Activated naive CD4-positive, alpha-beta T cell treated with anti-CD3 and anti-CD28 coated beads, Interleukin-2, amount 10 ng/mL, durations not matched to agents 7 days and 5 days (primary cell): ENCODE results near the gene USB1.

Experiments used
- CTCF ChIA-PET: fragments of 350-600 bp; sonication (Branson Sonifier 250); formaldehyde crosslinking; loops from one replicate; lab custom pipeline; 2021; ENCODE audit warnings: antibody characterized with exemption; lab: Charles Lee
- DNase-seq: peaks from one replicate; pipeline ENCODE4 v3.0.0-alpha.2; 2020
- H3K27ac Mint-ChIP-seq: one replicate; pipeline ENCODE4 v1.8.0; 2021; ENCODE audit warnings: mild to moderate bottlenecking, moderate library complexity, mixed read lengths
- H3K27me3 Mint-ChIP-seq: one replicate; pipeline ENCODE4 v1.8.0; 2021; ENCODE audit warnings: mild to moderate bottlenecking, mixed read lengths
- H3K36me3 Mint-ChIP-seq: one replicate; pipeline ENCODE4 v1.8.0; 2021; ENCODE audit warnings: mixed read lengths
- H3K4me1 Mint-ChIP-seq: one replicate; pipeline ENCODE4 v1.8.0; 2021; ENCODE audit warnings: mixed read lengths
- H3K4me3 Mint-ChIP-seq: one replicate; pipeline ENCODE4 v1.8.0; 2021; ENCODE audit warnings: mild to moderate bottlenecking, moderate library complexity, mixed read lengths
- H3K9me3 Mint-ChIP-seq: one replicate; pipeline ENCODE4 v1.8.0; 2021; ENCODE audit warnings: mixed read lengths

The USB1 gene

DNA sequence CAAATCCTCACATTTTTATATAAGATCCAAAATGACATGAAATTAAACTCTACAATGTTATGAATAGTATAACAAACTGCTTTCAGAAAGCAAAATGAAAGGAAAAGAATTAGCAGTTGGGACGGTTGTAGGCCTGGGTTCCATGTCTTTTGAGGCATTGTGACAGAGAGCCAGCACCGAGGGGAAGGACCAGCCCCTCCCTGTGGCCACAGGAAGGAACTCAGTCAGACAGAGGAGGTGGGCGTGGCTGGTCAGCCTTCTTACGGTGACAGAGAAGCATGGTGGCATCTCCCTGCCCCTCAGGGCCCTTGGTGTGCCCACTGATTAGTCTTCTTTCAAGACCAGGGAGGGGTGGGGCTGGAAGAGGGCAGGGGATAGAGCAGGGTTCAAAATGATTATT is 6.4 kb upstream of the USB1 start:
- H3K27ac Mint-ChIP-seq = peak overlapping the region; percentile 68
- no peaks in the 10 kb centered on the region for H3K9me3 Mint-ChIP-seq
- no peak overlapping the region for H3K4me3 Mint-ChIP-seq
- peaks cover 45% of the 10 kb centered on the region for H3K4me1 Mint-ChIP-seq
- DNase-seq = peak; percentile 68
- CTCF ChIA-PET = interaction anchor here (0.9 kb wide), 1 partner anchor 11 kb away, joined by 3 read pairs; no protein-coding TSS in a partner anchor
- peaks cover 31% of the 10 kb centered on the region for H3K36me3 Mint-ChIP-seq
- H3K27me3 Mint-ChIP-seq = no peaks in the 10 kb centered on the region

- CTCF ChIA-PET = interaction anchor here (0.8 kb wide), 1 partner anchor 239 kb away, joined by 3 read pairs; no protein-coding TSS in a partner anchor
- Mint-ChIP-seq H3K36me3 (peaks cover 31% of the 10 kb centered on the region), H3K4me3 (no peak overlapping the region), H3K4me1 (peaks cover 46% of the 10 kb centered on the region), H3K9me3 (no peaks in the 10 kb centered on the region), H3K27ac (peak overlapping the region; percentile 60), H3K27me3 (no peaks in the 10 kb centered on the region)
- no peak for DNase-seq
Measured at GRCh38 chr16:57995721-57996405, 5.3 kb upstream of the USB1 start.

GRCh38 chr16:57996406-57997175 is 4.6 kb upstream of the USB1 start:
- CTCF ChIA-PET = interaction anchor here (2.6 kb wide), 1 partner anchor 420 kb away, joined by 10 read pairs; no protein-coding TSS in a partner anchor
- peaks cover 51% of the 10 kb centered on the region for H3K4me1 Mint-ChIP-seq
- DNase-seq = no peak
- H3K36me3 Mint-ChIP-seq = peaks cover 31% of the 10 kb centered on the region
- no peaks in the 10 kb centered on the region for H3K9me3 Mint-ChIP-seq
- H3K27ac Mint-ChIP-seq = peak overlapping the region; percentile 19
- no peak overlapping the region for H3K4me3 Mint-ChIP-seq
- no peaks in the 10 kb centered on the region for H3K27me3 Mint-ChIP-seq

DNA sequence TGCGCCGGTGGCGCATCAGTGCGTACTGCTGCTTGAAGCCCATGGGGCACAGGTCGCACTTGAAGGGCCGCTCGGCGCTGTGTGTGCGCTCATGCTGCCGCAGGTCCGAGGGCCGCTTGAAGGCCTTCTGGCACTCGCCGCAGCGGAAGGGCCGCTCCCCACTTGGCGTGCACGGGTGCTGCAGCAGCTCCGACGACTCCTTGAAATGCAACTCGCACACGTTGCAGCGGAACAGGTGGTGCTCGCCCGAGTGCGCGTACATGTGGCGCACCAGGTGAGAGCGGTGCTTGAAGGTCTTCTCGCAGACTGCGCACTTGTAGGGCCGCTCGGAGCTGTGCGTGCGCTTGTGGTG is 4.1 kb upstream of the USB1 start:
- CTCF ChIA-PET = interaction anchor here (2.6 kb wide), 1 partner anchor 421 kb away, joined by 10 read pairs; no protein-coding TSS in a partner anchor
- Mint-ChIP-seq H3K9me3 (no peaks in the 10 kb centered on the region), H3K4me3 (no peak overlapping the region), H3K27ac (peak overlapping the region; percentile 19), H3K36me3 (peaks cover 31% of the 10 kb centered on the region), H3K27me3 (no peaks in the 10 kb centered on the region), H3K4me1 (peaks cover 57% of the 10 kb centered on the region)
- DNase-seq = no peak

- Mint-ChIP-seq H3K27ac (peak overlapping the region; percentile 94), H3K9me3 (no peaks in the 10 kb centered on the region), H3K4me1 (peaks cover 62% of the 10 kb centered on the region), H3K27me3 (no peaks in the 10 kb centered on the region), H3K4me3 (peak overlapping the region; percentile 80), H3K36me3 (peaks cover 31% of the 10 kb centered on the region)
- CTCF ChIA-PET = interaction anchor here (1.0 to 3.2 kb wide), 6 partner anchors 21 to 421 kb away, joined by 3 to 22 read pairs (median 6); a partner anchor contains a TSS
- DNase-seq = no peak
Measured at GRCh38 chr16:57997528-57998265, 3.5 kb upstream of the USB1 start.

DNA sequence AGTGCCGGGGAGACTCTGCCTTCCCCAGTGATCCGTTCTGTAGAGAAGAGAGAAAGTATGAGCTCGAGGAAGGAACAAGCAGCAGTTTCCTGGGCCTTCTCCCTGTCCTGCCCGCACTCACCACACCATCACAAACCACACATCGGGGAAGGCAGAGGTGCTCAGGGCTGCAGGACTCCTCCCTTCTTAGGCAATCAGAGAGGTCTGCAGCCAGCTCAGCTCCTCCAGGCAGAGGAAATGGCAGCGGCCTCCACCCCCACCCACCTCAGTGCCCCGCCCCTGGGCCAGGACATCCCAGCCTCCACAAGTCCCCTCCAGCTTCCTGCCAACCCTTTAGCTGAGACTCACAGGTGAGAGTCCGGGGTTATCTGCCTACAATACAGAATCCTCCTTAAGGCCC is 2.7 kb upstream of the USB1 start:
- H3K9me3 Mint-ChIP-seq = no peaks in the 10 kb centered on the region
- CTCF ChIA-PET = interaction anchor here (1.0 to 3.2 kb wide), 6 partner anchors 21 to 422 kb away, joined by 3 to 22 read pairs (median 6); a partner anchor contains a TSS
- peak overlapping the region; percentile 94 for H3K27ac Mint-ChIP-seq
- H3K36me3 Mint-ChIP-seq = peaks cover 34% of the 10 kb centered on the region
- peak overlapping the region; percentile 80 for H3K4me3 Mint-ChIP-seq
- peak; percentile 86 for DNase-seq
- no peaks in the 10 kb centered on the region for H3K27me3 Mint-ChIP-seq
- H3K4me1 Mint-ChIP-seq = peaks cover 69% of the 10 kb centered on the region

DNA sequence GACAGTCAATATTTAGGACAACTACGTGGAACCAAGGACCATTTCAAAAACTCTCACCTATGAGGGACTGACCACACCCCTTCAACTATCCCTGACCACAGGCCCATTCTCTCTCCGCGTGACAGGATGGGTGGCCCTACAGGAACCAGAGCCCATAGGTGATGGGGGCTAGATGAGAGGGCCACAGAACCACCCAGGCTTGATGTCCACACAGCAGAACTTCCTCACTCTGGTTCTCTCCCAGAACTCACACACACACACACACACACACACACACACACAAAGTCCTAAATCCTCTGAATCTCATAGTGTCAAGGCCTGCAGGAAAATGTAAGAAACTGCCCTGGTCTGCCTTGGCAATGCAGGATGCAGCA is 2.2 kb upstream of the USB1 start:
- Mint-ChIP-seq H3K9me3 (no peaks in the 10 kb centered on the region), H3K4me3 (peak overlapping the region; percentile 80), H3K4me1 (peaks cover 73% of the 10 kb centered on the region), H3K27ac (peak overlapping the region; percentile 94), H3K27me3 (no peaks in the 10 kb centered on the region), H3K36me3 (peaks cover 37% of the 10 kb centered on the region)
- CTCF ChIA-PET = interaction anchor here (0.7 to 3.2 kb wide), 7 partner anchors 22 to 422 kb away, joined by 3 to 22 read pairs (median 6); a partner anchor contains a TSS
- no peak for DNase-seq

DNA sequence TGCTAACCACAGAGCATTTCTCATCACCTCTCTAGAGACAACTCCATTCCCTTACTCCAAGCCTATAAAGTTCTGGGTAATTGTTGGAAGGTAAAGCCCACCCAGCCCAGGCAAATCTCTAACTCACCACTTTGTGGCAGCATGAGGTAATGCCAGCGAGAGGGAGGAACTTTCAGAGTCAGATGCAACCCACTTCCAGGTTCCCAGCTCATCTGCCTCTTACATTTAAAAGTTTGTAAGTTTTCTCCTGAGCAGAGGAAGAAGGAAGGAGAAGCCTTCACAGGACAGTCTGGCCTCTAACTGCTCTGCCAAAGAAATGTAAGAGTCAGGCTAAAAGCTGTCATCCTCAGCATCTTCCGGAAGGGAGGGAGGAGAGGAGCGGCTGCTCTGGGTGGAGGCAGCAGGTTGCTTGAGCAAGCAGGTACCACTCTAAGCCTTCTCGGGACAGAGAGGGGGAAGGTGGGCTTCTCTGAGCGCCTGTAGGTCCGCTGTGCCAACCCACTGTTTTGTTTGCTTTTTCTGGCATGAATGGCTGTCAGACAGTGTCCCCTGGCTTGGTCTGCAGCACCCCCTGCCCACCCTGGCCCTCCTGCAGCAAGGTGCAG is 1.7 kb upstream of the USB1 start:
- Mint-ChIP-seq H3K4me1 (peaks cover 72% of the 10 kb centered on the region), H3K4me3 (peak overlapping the region; percentile 80), H3K27ac (peak overlapping the region; percentile 94), H3K27me3 (no peaks in the 10 kb centered on the region), H3K9me3 (no peaks in the 10 kb centered on the region), H3K36me3 (peaks cover 38% of the 10 kb centered on the region)
- peak; percentile 58 for DNase-seq
- CTCF ChIA-PET = interaction anchor here (0.7 to 3.2 kb wide), 9 partner anchors 22 to 423 kb away, joined by 3 to 22 read pairs (median 3); a partner anchor contains a TSS

DNA sequence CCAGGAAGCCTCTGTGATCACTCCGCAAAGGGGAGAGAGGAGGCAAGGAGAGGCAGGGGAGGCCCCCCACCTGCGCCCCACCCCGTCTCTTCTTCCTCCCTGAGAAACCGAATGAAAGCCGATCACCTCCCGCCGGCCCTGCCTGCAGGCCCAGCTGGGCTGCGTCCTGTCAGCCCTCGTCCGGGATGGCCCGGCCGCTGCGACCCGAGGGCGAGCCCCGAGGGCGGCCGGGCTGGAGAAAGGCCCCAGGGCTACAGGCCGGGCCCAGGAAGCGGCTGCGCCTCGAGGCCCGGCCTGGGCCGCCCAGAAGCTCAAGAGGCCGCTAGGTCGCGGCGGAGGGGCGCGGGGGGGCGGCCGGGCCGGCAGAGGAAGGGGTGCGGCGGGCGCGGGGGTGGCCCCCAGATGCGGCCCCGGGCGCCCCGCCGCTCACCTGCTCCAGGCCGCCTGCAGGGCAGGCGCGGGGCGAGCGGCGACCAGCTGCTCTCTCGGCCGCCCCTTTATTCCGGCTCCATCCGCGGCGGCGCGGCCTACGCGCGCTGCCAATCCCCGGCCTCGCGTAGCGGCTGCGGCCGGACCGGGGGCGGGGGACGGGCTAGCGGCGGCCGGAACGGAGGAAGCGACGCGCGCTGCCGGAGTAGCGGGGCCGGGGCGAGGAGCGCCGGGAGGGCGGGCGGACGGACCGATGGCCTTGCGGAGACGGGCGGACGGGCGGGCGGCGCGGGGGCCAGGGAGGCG is 1.1 kb upstream of the USB1 start, which contains the start of gene ZNF319:
TSS of gene ZNF319 (minus strand) at position 702 of the 735 bp plus-strand sequence. CDS start 2,407 bp downstream, outside the sequence.
- peak; percentile 46 for DNase-seq
- CTCF ChIA-PET = interaction anchor here (0.7 to 3.2 kb wide), 6 partner anchors 34 to 190 kb away, joined by 3 to 22 read pairs (median 3); no protein-coding TSS in a partner anchor
- Mint-ChIP-seq H3K27me3 (no peaks in the 10 kb centered on the region), H3K36me3 (peaks cover 37% of the 10 kb centered on the region), H3K4me3 (peak within 1 kb of the TSS; percentile 90), H3K4me1 (peaks cover 71% of the 10 kb centered on the region), H3K27ac (peak within 1 kb of the TSS; percentile 94), H3K9me3 (no peaks in the 10 kb centered on the region)

GRCh38 chr16:58001781-58002415 is 691 bp downstream of the USB1 start:
- no peaks in the 10 kb centered on the region for H3K9me3 Mint-ChIP-seq
- peaks cover 61% of the 10 kb centered on the region for H3K4me1 Mint-ChIP-seq
- H3K36me3 Mint-ChIP-seq = peaks cover 38% of the 10 kb centered on the region
- no peak for DNase-seq
- CTCF ChIA-PET = interaction anchor here (0.6 to 1.5 kb wide), 5 partner anchors 12 to 425 kb away, joined by 3 to 4 read pairs (median 3); no protein-coding TSS in a partner anchor
- no peaks in the 10 kb centered on the region for H3K27me3 Mint-ChIP-seq
- peak overlapping the region; percentile 90 for H3K4me3 Mint-ChIP-seq
- peak overlapping the region; percentile 4 for H3K27ac Mint-ChIP-seq

DNA sequence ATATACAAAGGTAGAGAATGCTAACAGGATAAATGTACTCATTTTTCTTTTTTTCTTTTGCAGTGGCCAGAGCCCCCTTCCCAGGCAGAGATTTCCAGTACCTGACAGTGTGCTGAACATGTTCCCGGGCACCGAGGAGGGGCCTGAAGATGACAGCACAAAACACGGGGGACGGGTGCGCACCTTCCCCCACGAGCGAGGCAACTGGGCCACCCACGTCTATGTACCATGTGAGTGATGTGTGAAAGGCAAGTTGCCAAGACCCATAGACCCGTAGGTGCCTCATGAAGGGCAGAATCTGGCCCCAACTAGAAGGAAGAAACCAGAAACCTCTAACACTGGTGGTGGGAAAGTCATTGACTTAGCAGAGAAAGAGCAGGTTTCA is 1.2 kb downstream of the USB1 start:
- no peak overlapping the region for H3K27ac Mint-ChIP-seq
- no peaks in the 10 kb centered on the region for H3K27me3 Mint-ChIP-seq
- no peak for DNase-seq
- no peak overlapping the region for H3K4me3 Mint-ChIP-seq
- CTCF ChIA-PET = interaction anchor here (1.1 kb wide), 1 partner anchor 11 kb away, joined by 4 read pairs; no protein-coding TSS in a partner anchor
- peaks cover 37% of the 10 kb centered on the region for H3K36me3 Mint-ChIP-seq
- peaks cover 57% of the 10 kb centered on the region for H3K4me1 Mint-ChIP-seq
- H3K9me3 Mint-ChIP-seq = no peaks in the 10 kb centered on the region

GRCh38 chr16:58002936-58003335 is 1.7 kb downstream of the USB1 start:
- no peak overlapping the region for H3K4me3 Mint-ChIP-seq
- H3K9me3 Mint-ChIP-seq = no peaks in the 10 kb centered on the region
- peaks cover 34% of the 10 kb centered on the region for H3K36me3 Mint-ChIP-seq
- H3K27me3 Mint-ChIP-seq = no peaks in the 10 kb centered on the region
- peaks cover 52% of the 10 kb centered on the region for H3K4me1 Mint-ChIP-seq
- no peak overlapping the region for H3K27ac Mint-ChIP-seq
- DNase-seq = no peak
- CTCF ChIA-PET = no interaction called here
